HCT116 (cell line): Measurements from ENCODE around the gene MCC. TPM values are rescaled to one million over a fixed set of nuclear protein-coding genes. Genes with fewer than 3 reads are reported as not detected.

Experiments
- ATAC-seq: fragments of 200-7000 bp; cut with Tn5 transposase; 2 replicates; pipeline ENCODE4 v1.9.1; 2020; ENCODE audit warnings: mild to moderate bottlenecking, moderate library complexity
- BruUV-seq: library from RNA; stranded (reverse); fragments of 400-500 nt; replicated peaks from 2 replicates; lab custom pipeline; 2021; lab: Mats Ljungman, UMichigan
- CTCF ChIA-PET: fragments of 300-600 bp; sonication (Branson Sonifier 250); formaldehyde crosslinking; loops from one replicate; lab custom pipeline; 2021; ENCODE audit warnings: antibody characterized with exemption; lab: Charles Lee
- POLR2A ChIA-PET: fragments of 300-600, 350-600 bp; sonication (Branson Sonifier 250); formaldehyde crosslinking; loops from one replicate; lab custom pipeline; 2021; ENCODE audit warnings: antibody characterized with exemption; lab: Charles Lee
- RAD21 ChIA-PET, 2 experiments: fragments of 300-600 bp; sonication (Branson Sonifier 250); formaldehyde crosslinking; loops; one replicate each; lab custom pipeline; 2023; ENCODE audit warnings: low total read pairs in 2 of 2; ENCODE audit not compliant: uncharacterized antibody in 2 of 2, unreplicated experiment in 2 of 2, low non-redundant PET in 1 of 2; lab: Charles Lee
- DNase-seq: peaks from one replicate; pipeline ENCODE4 v3.0.0-alpha.2; 2010; ENCODE audit warnings: low read depth, low spot score
- H2AFZ ChIP-seq: fragments of 200-600 bp; shearing (Covaris generic), sonication (generic); 2 replicates; pipeline ENCODE4 v1.6.1; 2017; ENCODE audit warnings: low read depth, mixed run types, mixed read lengths, antibody characterized with exemption, low read length; ENCODE audit not compliant: poor library complexity, severe bottlenecking
- H3K27ac ChIP-seq: 2 replicates; pipeline ENCODE4 v1.5.1; 2012; ENCODE audit warnings: low read depth, low read length
- H3K27me3 ChIP-seq: fragments of 200-600 bp; sonication (generic); 2 replicates; pipeline ENCODE4 v1.6.1; 2016; ENCODE audit warnings: mixed run types, low read length, mixed read lengths; ENCODE audit not compliant: insufficient read depth
- H3K36me3 ChIP-seq, 2 experiments: fragments of 200-500 bp in 1 of 2; fragments of 200-600 bp in 1 of 2; sonication (Bioruptor generic) in 1 of 2; sonication (generic) in 1 of 2; 2 replicates each; pipeline versions ENCODE4 v1.5.1 to v1.6.1; 2014 to 2016; ENCODE audit warnings: low read length in 2 of 2, inconsistent platforms in 1 of 2, mixed read lengths in 1 of 2, mixed run types in 1 of 2; ENCODE audit not compliant: insufficient read depth in 2 of 2, control insufficient read depth in 1 of 2
- H3K4me1 ChIP-seq, 2 experiments: fragments of 200-600 bp in 1 of 2; sonication (generic) in 1 of 2; 2 replicates each; pipeline versions ENCODE4 v1.5.1 to v1.6.1; 2012 to 2017; ENCODE audit warnings: low read length in 2 of 2, inconsistent platforms in 1 of 2, mild to moderate bottlenecking in 1 of 2, mixed read lengths in 1 of 2, mixed run types in 1 of 2, moderate library complexity in 1 of 2; ENCODE audit not compliant: insufficient read depth in 2 of 2, control insufficient read depth in 1 of 2
- H3K4me2 ChIP-seq: fragments of 200-600 bp; sonication (generic); 2 replicates; pipeline ENCODE4 v1.6.1; 2017; ENCODE audit warnings: mixed run types, low read length, mixed read lengths
- H3K4me3 ChIP-seq, 2 experiments: fragments of 200-600 bp in 1 of 2; sonication (generic) in 1 of 2; replicated peaks in 1 of 2; 2 replicates each; pipeline ENCODE4 v1.5.1; 2011 to 2016; ENCODE audit warnings: low read length in 2 of 2, control low read depth in 1 of 2, low read depth in 1 of 2, mild to moderate bottlenecking in 1 of 2, mixed read lengths in 1 of 2, mixed run types in 1 of 2
- H3K79me2 ChIP-seq: fragments of 200-600 bp; sonication (generic); 2 replicates; pipeline ENCODE4 v1.6.1; 2017; ENCODE audit warnings: mild to moderate bottlenecking, mixed run types, low read length, moderate library complexity, mixed read lengths; ENCODE audit not compliant: insufficient read depth
- H3K9ac ChIP-seq: fragments of 200-600 bp; sonication (generic); 2 replicates; pipeline ENCODE4 v1.6.1; 2016; ENCODE audit warnings: low read length, mixed read lengths
- H3K9me2 ChIP-seq: fragments of 200-600 bp; sonication (generic), shearing (Covaris generic); 2 replicates; pipeline ENCODE4 v1.6.1; 2017; ENCODE audit warnings: mixed run types, mild to moderate bottlenecking, moderate library complexity; ENCODE audit not compliant: insufficient read depth
- H3K9me3 ChIP-seq, 2 experiments: fragments of 200-500 bp in 1 of 2; fragments of 200-600 bp in 1 of 2; sonication (Bioruptor generic) in 1 of 2; sonication (generic) in 1 of 2; 2 replicates each; pipeline ENCODE4 v1.6.1; 2014 to 2017; ENCODE audit warnings: low read length in 2 of 2, mixed read lengths in 2 of 2, inconsistent platforms in 1 of 2, low read depth in 1 of 2, mild to moderate bottlenecking in 1 of 2, mixed run types in 1 of 2, moderate library complexity in 1 of 2; ENCODE audit not compliant: control insufficient read depth in 1 of 2, insufficient read depth in 1 of 2
- H4K20me1 ChIP-seq: fragments of 200-600 bp; sonication (generic), shearing (Covaris generic); 2 replicates; pipeline ENCODE4 v1.6.1; 2017; ENCODE audit warnings: mixed run types, mild to moderate bottlenecking, moderate library complexity; ENCODE audit not compliant: insufficient read depth
- CBX3 ChIP-seq: IDR thresholded peaks from 2 replicates; pipeline ENCODE4 v1.6.1; 2012; ENCODE audit warnings: low read depth
- CEBPB ChIP-seq: IDR thresholded peaks from 2 replicates; pipeline ENCODE4 v1.6.1; 2012; ENCODE audit warnings: low read depth
- EGR1 ChIP-seq: IDR thresholded peaks from 2 replicates; pipeline ENCODE4 v1.6.1; 2012; ENCODE audit warnings: low read depth
- ELF1 ChIP-seq: IDR thresholded peaks from 2 replicates; pipeline ENCODE4 v1.6.1; 2012; ENCODE audit warnings: low read depth, borderline replicate concordance
- EZH2phosphoT487 ChIP-seq: fragments of 200-600 bp; IDR thresholded peaks from 2 replicates; pipeline ENCODE4 v1.6.1; 2018; ENCODE audit warnings: antibody characterized with exemption, borderline replicate concordance
- FOSL1 ChIP-seq: IDR thresholded peaks from 2 replicates; pipeline ENCODE4 v1.6.1; 2012; ENCODE audit warnings: low read depth
- JUND ChIP-seq: IDR thresholded peaks from 2 replicates; pipeline ENCODE4 v1.6.1; 2012
- POLR2A ChIP-seq: IDR thresholded peaks from 2 replicates; pipeline ENCODE4 v1.7.0; 2011; ENCODE audit warnings: borderline replicate concordance; ENCODE audit not compliant: insufficient read depth, insufficient read length; ENCODE audit errors: extremely low read depth
- POLR2AphosphoS5 ChIP-seq: IDR thresholded peaks from 2 replicates; pipeline ENCODE4 v1.6.1; 2011; ENCODE audit warnings: mild to moderate bottlenecking, low read depth, low read length, moderate library complexity
- RAD21 ChIP-seq: IDR thresholded peaks from 2 replicates; pipeline ENCODE4 v1.6.1; 2012; ENCODE audit warnings: low read depth, mild to moderate bottlenecking
- SRF ChIP-seq: IDR thresholded peaks from 2 replicates; pipeline ENCODE4 v1.6.1; 2012; ENCODE audit warnings: low read depth
- TCF7L2 ChIP-seq: IDR thresholded peaks from 2 replicates; pipeline ENCODE4 v1.7.0; 2011; ENCODE audit warnings: borderline replicate concordance, inconsistent platforms; ENCODE audit not compliant: insufficient read depth, insufficient read length; ENCODE audit errors: extremely low read depth
- YY1 ChIP-seq: IDR thresholded peaks from 2 replicates; pipeline ENCODE4 v1.6.1; 2011; ENCODE audit warnings: low read length, low read depth, moderate library complexity, mild to moderate bottlenecking; ENCODE audit not compliant: insufficient replicate concordance; ENCODE audit errors: extremely low read depth
- ZFX ChIP-seq: fragments of 450-650 bp; IDR thresholded peaks from 2 replicates; pipeline ENCODE4 v1.6.1; 2017
- ZNF274 ChIP-seq: fragments of 200-500 bp; sonication (Bioruptor generic); IDR thresholded peaks from 2 replicates; pipeline ENCODE4 v1.6.1; 2014; ENCODE audit warnings: mild to moderate bottlenecking, low read depth, low read length, inconsistent platforms
- intact Hi-C: fragments of 100-400 bp; cut with micrococcal nuclease; formaldehyde crosslinking; loops from 2 replicates; pipeline ENCODE4 v1.10.0; 2022
- total RNA-seq: library from RNA; stranded (reverse); gene quantifications from one replicate; pipeline ENCODE4 v1.2.1, GENCODE V29; 2021; ENCODE audit not compliant: unreplicated experiment
- TF ChIP-seq, protein P1 (sequence below): IDR thresholded peaks from 2 replicates; pipeline ENCODE4 v1.6.1; 2012; ENCODE audit warnings: low read depth
- TF ChIP-seq, protein P2 (sequence below): IDR thresholded peaks from 2 replicates; pipeline ENCODE4 v1.6.1; 2012

The MCC gene
- total RNA-seq, 1 experiment from 2014 or later: 20.1 TPM

DNA sequence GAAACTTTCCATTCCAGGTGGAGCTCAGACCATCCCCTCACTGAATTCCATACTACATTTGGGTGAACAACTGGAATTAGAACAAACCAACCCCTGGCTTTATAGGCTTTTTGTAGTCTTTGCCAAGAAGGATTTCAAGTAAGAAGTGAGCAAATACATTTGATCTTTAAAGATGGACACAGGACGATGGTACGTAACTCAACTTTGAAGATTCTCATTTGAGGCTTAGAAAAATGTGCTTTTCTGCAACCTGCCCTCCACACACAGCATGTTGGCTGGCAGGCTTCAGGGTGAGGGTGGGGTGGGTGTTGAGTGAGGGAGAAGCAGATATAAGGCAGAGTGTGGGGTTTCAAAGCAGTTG lies 335.9 kb downstream of the MCC start:
- Histone ChIP-seq H3K27ac (no peak overlapping the region), H3K9me3 (no peaks in the 10 kb centered on the region), H3K4me1 (peaks cover 0 to 4% of the 10 kb centered on the region in 2 experiments; a peak in 1 of 4 replicates), H3K9ac (no peak overlapping the region), H3K4me3 (no peak overlapping the region), H3K9me2 (no peaks in the 10 kb centered on the region), H4K20me1 (no peaks in the 10 kb centered on the region), H3K36me3 (no peaks in the 10 kb centered on the region), H2AFZ (no peak overlapping the region), H3K79me2 (0 out of 2 replicates have a peak, but pooled peaks cover 4% of the 10 kb centered on the region), H3K27me3 (no peaks in the 10 kb centered on the region), H3K4me2 (no peak overlapping the region)
- DNase-seq: no peak
- TF ChIP-seq SRF: no peak
- no peak for TF ChIP-seq ZFX
- no peak for TF ChIP-seq EGR1
- no peak for TF ChIP-seq POLR2AphosphoS5
- TF ChIP-seq ELF1: no peak
- TF ChIP-seq JUND: no peak
- TF ChIP-seq POLR2A: no peak
- no peak for TF ChIP-seq EZH2phosphoT487
- TF ChIP-seq YY1: no peak
- TF ChIP-seq FOSL1: no peak
- TF ChIP-seq, protein P1, sequence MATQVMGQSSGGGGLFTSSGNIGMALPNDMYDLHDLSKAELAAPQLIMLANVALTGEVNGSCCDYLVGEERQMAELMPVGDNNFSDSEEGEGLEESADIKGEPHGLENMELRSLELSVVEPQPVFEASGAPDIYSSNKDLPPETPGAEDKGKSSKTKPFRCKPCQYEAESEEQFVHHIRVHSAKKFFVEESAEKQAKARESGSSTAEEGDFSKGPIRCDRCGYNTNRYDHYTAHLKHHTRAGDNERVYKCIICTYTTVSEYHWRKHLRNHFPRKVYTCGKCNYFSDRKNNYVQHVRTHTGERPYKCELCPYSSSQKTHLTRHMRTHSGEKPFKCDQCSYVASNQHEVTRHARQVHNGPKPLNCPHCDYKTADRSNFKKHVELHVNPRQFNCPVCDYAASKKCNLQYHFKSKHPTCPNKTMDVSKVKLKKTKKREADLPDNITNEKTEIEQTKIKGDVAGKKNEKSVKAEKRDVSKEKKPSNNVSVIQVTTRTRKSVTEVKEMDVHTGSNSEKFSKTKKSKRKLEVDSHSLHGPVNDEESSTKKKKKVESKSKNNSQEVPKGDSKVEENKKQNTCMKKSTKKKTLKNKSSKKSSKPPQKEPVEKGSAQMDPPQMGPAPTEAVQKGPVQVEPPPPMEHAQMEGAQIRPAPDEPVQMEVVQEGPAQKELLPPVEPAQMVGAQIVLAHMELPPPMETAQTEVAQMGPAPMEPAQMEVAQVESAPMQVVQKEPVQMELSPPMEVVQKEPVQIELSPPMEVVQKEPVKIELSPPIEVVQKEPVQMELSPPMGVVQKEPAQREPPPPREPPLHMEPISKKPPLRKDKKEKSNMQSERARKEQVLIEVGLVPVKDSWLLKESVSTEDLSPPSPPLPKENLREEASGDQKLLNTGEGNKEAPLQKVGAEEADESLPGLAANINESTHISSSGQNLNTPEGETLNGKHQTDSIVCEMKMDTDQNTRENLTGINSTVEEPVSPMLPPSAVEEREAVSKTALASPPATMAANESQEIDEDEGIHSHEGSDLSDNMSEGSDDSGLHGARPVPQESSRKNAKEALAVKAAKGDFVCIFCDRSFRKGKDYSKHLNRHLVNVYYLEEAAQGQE: no peak
- TF ChIP-seq, protein P2, sequence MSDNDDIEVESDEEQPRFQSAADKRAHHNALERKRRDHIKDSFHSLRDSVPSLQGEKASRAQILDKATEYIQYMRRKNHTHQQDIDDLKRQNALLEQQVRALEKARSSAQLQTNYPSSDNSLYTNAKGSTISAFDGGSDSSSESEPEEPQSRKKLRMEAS: no peak
- TF ChIP-seq CEBPB: no peak
- TF ChIP-seq TCF7L2: no peak
- no peak for TF ChIP-seq CBX3
- TF ChIP-seq ZNF274: no peak
- no peak for TF ChIP-seq RAD21
- ATAC-seq: no peak
- ChIA-PET RAD21 (no interaction called here), POLR2A (no interaction called here), CTCF (no interaction called here)
- BruUV-seq: no TSS peak
- intact Hi-C loops: no loop called here
